ENCODE measurements around the gene ACP7.

Gene ACP7

GRCh38 chr19:39150807-39151600, 66.8 kb downstream of the ACP7 start:
- DNase-seq: no peak

DNA sequence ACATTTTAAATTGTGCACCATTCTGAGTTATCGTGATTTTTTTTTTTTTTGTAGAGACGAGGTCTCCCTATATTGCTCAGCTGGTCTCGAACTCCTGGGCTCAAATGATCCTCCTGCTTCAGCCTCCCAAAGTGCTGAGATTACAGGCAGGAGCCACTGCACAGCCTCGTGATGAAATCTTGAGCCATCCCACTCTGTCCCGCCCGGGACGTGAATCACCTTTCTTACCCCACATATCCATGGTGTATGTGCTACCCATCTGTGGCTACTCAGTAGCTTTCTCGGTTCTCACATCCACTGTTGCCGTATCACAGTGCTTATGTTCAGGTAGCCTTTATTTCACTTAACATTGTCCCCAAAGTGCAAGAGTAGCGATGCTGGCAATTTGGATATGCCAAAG, 67.9 kb downstream of the ACP7 start:
- no peak for DNase-seq

- DNase-seq: no peak
Measured at GRCh38 chr19:39154100-39154628, 70.0 kb downstream of the ACP7 start.

GRCh38 chr19:39154629-39155100, 70.5 kb downstream of the ACP7 start:
- DNase-seq: peak; percentile 60

DNA sequence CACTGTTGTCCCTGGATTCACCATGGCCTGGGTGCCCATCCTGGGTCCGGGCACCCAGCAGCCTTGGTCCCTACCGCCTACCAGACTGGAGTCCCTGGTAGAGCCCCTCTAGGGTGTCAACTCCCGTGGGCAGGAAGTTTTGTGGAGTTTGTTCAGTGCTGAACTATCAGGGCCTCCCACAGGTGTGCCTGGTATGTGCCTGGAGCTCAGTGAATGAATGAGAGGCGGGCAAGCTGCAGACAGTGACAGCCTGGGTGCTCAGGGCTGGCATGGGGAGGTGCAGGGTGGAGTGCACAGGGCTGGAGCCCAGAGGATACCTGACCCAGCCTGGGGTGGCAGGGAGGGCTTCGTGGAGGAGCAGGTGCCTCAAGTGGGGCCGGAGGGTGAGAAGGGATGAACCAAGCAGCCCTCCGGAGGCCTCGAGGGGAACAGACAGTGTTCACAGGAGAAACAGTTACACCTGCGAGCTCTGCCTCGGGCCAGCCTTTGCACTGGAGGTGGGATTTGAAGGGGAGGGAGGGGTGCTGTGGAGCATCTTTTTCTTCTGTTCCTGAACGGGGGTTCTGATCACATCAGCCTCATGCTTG, 71.0 kb downstream of the ACP7 start:
- no peak for DNase-seq

- DNase-seq: no peak
Measured at GRCh38 chr19:39155741-39156140, 71.6 kb downstream of the ACP7 start.

GRCh38 chr19:39156326-39157230, 72.4 kb downstream of the ACP7 start:
- DNase-seq: no peak

- no peak for DNase-seq
Measured at GRCh38 chr19:39157275-39157996, 73.3 kb downstream of the ACP7 start.

DNA sequence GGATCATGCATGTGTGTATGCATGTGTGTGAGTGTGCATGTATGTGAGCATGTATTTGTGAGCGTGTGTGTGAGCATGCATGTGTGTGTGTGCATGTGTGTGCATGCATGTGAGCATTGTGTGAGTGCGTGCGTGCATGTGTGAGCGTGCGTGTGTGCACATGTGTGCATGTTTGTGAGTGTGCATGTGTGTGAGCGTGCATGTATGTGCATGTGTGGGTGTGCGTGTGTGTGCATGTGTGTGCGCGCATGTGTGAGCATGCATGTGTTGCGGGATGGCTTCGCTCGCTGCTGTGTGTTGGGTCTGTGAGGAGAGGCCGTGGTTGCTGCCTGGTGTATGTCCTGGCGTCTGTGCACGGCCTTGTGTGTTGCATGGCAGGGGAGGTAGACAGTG, 73.8 kb downstream of the ACP7 start:
- DNase-seq: no peak

DNA sequence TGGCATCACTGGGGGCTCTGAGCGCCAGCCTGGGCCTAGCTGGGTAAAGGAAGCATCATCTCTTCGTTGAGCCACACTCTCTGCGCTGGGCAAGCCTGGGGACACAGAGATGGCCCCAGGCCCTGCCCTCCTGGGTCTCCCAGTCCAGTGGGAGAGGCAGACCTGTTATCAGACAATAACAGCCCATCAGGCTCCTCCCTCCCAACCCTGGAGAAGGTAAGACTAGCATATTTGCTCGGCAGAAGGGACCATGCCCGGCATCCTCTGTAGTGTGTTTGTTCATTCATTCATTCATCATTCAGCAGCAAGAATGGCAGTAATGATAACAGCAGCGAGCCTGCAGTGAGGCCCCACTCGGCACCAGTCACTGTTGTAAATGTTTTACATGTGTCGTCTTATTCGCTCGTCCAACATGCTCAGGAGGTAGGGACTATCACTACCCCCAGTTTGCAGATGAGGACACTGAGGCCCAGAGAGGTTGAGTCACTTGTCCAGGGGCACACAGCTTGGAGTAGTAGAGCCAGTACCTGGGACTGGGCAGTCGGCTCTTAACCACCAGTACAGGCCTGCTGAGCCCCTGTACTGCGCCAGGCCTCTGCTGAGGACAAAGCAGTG, 74.6 kb downstream of the ACP7 start:
- DNase-seq: no peak

DNA sequence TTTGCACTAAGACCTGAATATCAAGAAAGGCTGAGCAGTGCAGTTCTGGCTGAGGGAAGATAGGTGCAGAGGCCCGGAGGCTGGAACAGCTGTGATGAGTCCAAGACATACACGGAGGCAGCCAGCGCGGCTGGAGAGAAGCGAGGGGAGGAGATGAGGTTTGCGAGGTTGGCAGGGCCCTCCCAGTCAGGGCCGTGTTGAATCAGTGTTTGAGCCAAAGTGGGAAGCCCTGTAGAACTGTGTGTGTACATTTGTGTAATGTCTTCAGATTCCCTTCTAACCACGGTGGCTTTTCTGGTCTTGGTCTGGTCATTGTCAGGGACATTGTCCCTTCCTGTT, 76.3 kb downstream of the ACP7 start:
- DNase-seq: no peak

Measured in NCI-H1048 (cell line).